H9 (cell line): ENCODE data around the gene CDC45. TPM values are rescaled to one million over a fixed set of nuclear protein-coding genes. Genes with fewer than 3 reads are reported as not detected.

Experiments
- DNase-seq: peaks from one replicate; pipeline ENCODE4 v3.0.0-alpha.2; 2017
- H2AFZ ChIP-seq: one replicate; pipeline ENCODE4 v1.6.1; 2013; ENCODE audit warnings: mild to moderate bottlenecking, low read length, control low read depth, moderate library complexity
- H2AK5ac ChIP-seq: 2 replicates; pipeline ENCODE4 v1.6.1; 2013; ENCODE audit warnings: low read length, control low read depth, mixed read lengths; ENCODE audit not compliant: insufficient read length
- H2BK120ac ChIP-seq: one replicate; pipeline ENCODE4 v1.6.1; 2013; ENCODE audit warnings: low read depth, mild to moderate bottlenecking, low read length, control low read depth, inconsistent platforms; ENCODE audit not compliant: poor library complexity, severe bottlenecking
- H2BK12ac ChIP-seq: 2 replicates; pipeline ENCODE4 v1.6.1; 2013; ENCODE audit warnings: low read length, control low read depth, mixed read lengths, low read depth; ENCODE audit not compliant: insufficient read length
- H2BK15ac ChIP-seq: 2 replicates; pipeline ENCODE4 v1.6.1; 2013; ENCODE audit warnings: low read depth, low read length, control low read depth
- H2BK20ac ChIP-seq: one replicate; pipeline ENCODE4 v1.6.1; 2013; ENCODE audit warnings: low read depth, mild to moderate bottlenecking, low read length, control low read depth, inconsistent platforms; ENCODE audit not compliant: poor library complexity, severe bottlenecking
- H2BK5ac ChIP-seq: 2 replicates; pipeline ENCODE4 v1.6.1; 2013; ENCODE audit warnings: low read length, control low read depth, mixed read lengths; ENCODE audit not compliant: insufficient read length
- H3K14ac ChIP-seq: 2 replicates; pipeline ENCODE4 v1.6.1; 2013; ENCODE audit warnings: low read length, control low read depth; ENCODE audit not compliant: insufficient read depth
- H3K18ac ChIP-seq: 2 replicates; pipeline ENCODE4 v1.6.1; 2013; ENCODE audit warnings: low read depth, mild to moderate bottlenecking, mixed read lengths, low read length, control low read depth; ENCODE audit not compliant: insufficient read length
- H3K23ac ChIP-seq: 2 replicates; pipeline ENCODE4 v1.6.1; 2013; ENCODE audit warnings: low read length, control low read depth, mixed read lengths, low read depth; ENCODE audit not compliant: insufficient read length
- H3K23me2 ChIP-seq: 2 replicates; pipeline ENCODE4 v1.6.1; 2013; ENCODE audit warnings: low read depth, mild to moderate bottlenecking, mixed read lengths, low read length, control low read depth; ENCODE audit not compliant: insufficient read length, poor library complexity, severe bottlenecking
- H3K27ac ChIP-seq: 2 replicates; pipeline ENCODE4 v1.5.1; 2013; ENCODE audit warnings: low read length, control low read depth, mixed read lengths, low read depth; ENCODE audit not compliant: insufficient read length
- H3K27me3 ChIP-seq: 2 replicates; pipeline ENCODE4 v1.6.1; 2013; ENCODE audit warnings: low read length, control low read depth, inconsistent platforms; ENCODE audit not compliant: insufficient read depth
- H3K4ac ChIP-seq: 2 replicates; pipeline ENCODE4 v1.6.1; 2013; ENCODE audit warnings: low read depth, mild to moderate bottlenecking, control low read depth, inconsistent platforms, low read length, moderate library complexity
- H3K4me1 ChIP-seq: 2 replicates; pipeline ENCODE4 v1.6.1; 2013; ENCODE audit warnings: low read length, control low read depth, inconsistent platforms; ENCODE audit not compliant: insufficient read depth
- H3K4me2 ChIP-seq: 2 replicates; pipeline ENCODE4 v1.6.1; 2013; ENCODE audit warnings: low read length, control low read depth, mixed read lengths; ENCODE audit not compliant: insufficient read length, insufficient read depth
- H3K56ac ChIP-seq: 2 replicates; pipeline ENCODE4 v1.6.1; 2013; ENCODE audit warnings: low read depth, mild to moderate bottlenecking, mixed read lengths, low read length, control low read depth; ENCODE audit not compliant: insufficient read length
- H3K79me1 ChIP-seq: 2 replicates; pipeline ENCODE4 v1.6.1; 2013; ENCODE audit warnings: low read depth, mild to moderate bottlenecking, moderate library complexity, low read length, control low read depth, inconsistent platforms; ENCODE audit not compliant: insufficient read depth, poor library complexity, severe bottlenecking
- H3K79me2 ChIP-seq: 2 replicates; pipeline ENCODE4 v1.6.1; 2013; ENCODE audit warnings: low read length, control low read depth, inconsistent platforms; ENCODE audit not compliant: insufficient read depth
- H3K9ac ChIP-seq: 2 replicates; pipeline ENCODE4 v1.6.1; 2013; ENCODE audit warnings: low read length, control low read depth, mixed read lengths; ENCODE audit not compliant: insufficient read length; ENCODE audit errors: extremely low read depth
- H3K9me3 ChIP-seq: one replicate; pipeline ENCODE4 v1.6.1; 2013; ENCODE audit warnings: low read depth, low read length, inconsistent platforms; ENCODE audit not compliant: control insufficient read depth
- H3T11ph ChIP-seq: one replicate; pipeline ENCODE4 v1.6.1; 2013; ENCODE audit warnings: mild to moderate bottlenecking, low read length, control low read depth, inconsistent platforms
- H4K20me1 ChIP-seq: one replicate; pipeline ENCODE4 v1.6.1; 2013; ENCODE audit not compliant: control insufficient read depth, insufficient read length, insufficient read depth
- H4K5ac ChIP-seq: 2 replicates; pipeline ENCODE4 v1.6.1; 2013; ENCODE audit warnings: low read depth, mild to moderate bottlenecking, mixed read lengths, low read length, control low read depth; ENCODE audit not compliant: insufficient read length
- H4K8ac ChIP-seq: replicated peaks from 2 replicates; pipeline ENCODE4 v1.6.1; 2013; ENCODE audit warnings: low read length, control low read depth, mixed read lengths, low read depth; ENCODE audit not compliant: insufficient read length
- H4K91ac ChIP-seq: 2 replicates; pipeline ENCODE4 v1.6.1; 2013; ENCODE audit warnings: low read depth, mild to moderate bottlenecking, moderate library complexity, mixed read lengths, low read length, control low read depth; ENCODE audit not compliant: insufficient read length
- H3K27ac Mint-ChIP-seq, 3 experiments: 2 replicates in 2 of 3; 3 replicates in 1 of 3; pipeline ENCODE4 v1.8.0; 2020 to 2021; ENCODE audit warnings: mixed read lengths in 3 of 3, mild to moderate bottlenecking in 1 of 3, moderate library complexity in 1 of 3
- H3K27me3 Mint-ChIP-seq: 2 replicates; pipeline ENCODE4 v1.8.0; 2021; ENCODE audit warnings: low read depth, mild to moderate bottlenecking, moderate library complexity, mixed read lengths
- H3K36me3 Mint-ChIP-seq, 3 experiments: 2 replicates in 2 of 3; 3 replicates in 1 of 3; pipeline ENCODE4 v1.8.0; 2020 to 2021; ENCODE audit warnings: low read depth in 3 of 3, mixed read lengths in 3 of 3; ENCODE audit not compliant: insufficient read depth in 1 of 3
- H3K4me1 Mint-ChIP-seq, 2 experiments: 2 replicates each; pipeline ENCODE4 v1.8.0; 2020; ENCODE audit warnings: mixed read lengths in 2 of 2
- H3K4me3 Mint-ChIP-seq, 2 experiments: 2 replicates in 1 of 2; 3 replicates in 1 of 2; pipeline ENCODE4 v1.8.0; 2020 to 2021; ENCODE audit warnings: mild to moderate bottlenecking in 2 of 2, mixed read lengths in 2 of 2, moderate library complexity in 1 of 2
- H3K9me3 Mint-ChIP-seq, 2 experiments: 2 replicates in 1 of 2; 3 replicates in 1 of 2; pipeline ENCODE4 v1.8.0; 2020; ENCODE audit warnings: mild to moderate bottlenecking in 2 of 2, mixed read lengths in 2 of 2, moderate library complexity in 1 of 2
- WGBS: extraction: QIAGEN DNeasy Blood & Tissue Kit; methylation state at CpG from one replicate; pipeline ENCODE4 v1.1.7; 2013; ENCODE audit warnings: missing lambda C conversion rate, low lambda C conversion rate, mixed read lengths; ENCODE audit not compliant: insufficient read length; ENCODE audit errors: extremely low coverage; 5-methylcytosine and 5-hydroxymethylcytosine counted together
- total RNA-seq: library from RNA; stranded (reverse); gene quantifications from 2 replicates; pipeline ENCODE4 v1.2.1, GENCODE V29; 2021
- TF ChIP-seq, protein P1 (sequence below): fragments of 200-600 bp; sonication (generic); conservative IDR thresholded peaks from 3 replicates; pipeline ENCODE4 v1.8.0; 2021; ENCODE audit warnings: antibody characterized with exemption, mild to moderate bottlenecking

Gene CDC45
- total RNA-seq, 1 experiment from 2014 or later: 35.7 TPM

DNA sequence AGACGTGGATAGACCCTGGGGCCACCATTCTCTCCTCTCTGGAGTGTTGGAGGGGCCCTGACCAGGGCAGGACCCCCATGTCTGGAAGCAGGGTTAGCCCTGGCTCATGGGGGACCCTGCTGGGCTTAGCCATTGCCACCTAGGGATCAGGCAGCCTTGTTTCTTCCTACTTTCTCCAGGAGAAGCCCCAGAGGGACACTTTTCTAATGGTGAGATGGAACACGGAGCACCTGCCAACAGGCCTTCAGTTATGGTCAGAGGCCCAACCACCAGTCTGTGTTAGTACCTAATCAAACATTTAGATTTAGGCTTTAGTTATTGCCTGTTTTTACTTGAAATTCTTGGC is 30.3 kb upstream of the CDC45 start:
- Histone ChIP-seq H3K4me1 (no peaks in the 10 kb centered on the region), H3K27me3 (no peaks in the 10 kb centered on the region; the same call in 1 of the 2 replicates), H2BK20ac (no peak overlapping the region), H2BK12ac (no peak overlapping the region), H3K18ac (no peak overlapping the region), H3K4me2 (no peak overlapping the region), H2BK120ac (no peak overlapping the region), H3K56ac (no peak overlapping the region), H3K79me2 (no peaks in the 10 kb centered on the region; the same call in 1 of the 2 replicates), H2BK5ac (no peak overlapping the region), H3K23me2 (peaks cover 9% of the 10 kb centered on the region), H4K5ac (no peak overlapping the region), H4K20me1 (peaks cover 2% of the 10 kb centered on the region), H3K79me1 (no peaks in the 10 kb centered on the region), H4K91ac (no peak overlapping the region), H3K4ac (no peak overlapping the region), H3K9me3 (no peaks in the 10 kb centered on the region), H3K23ac (no peak overlapping the region), H2AFZ (no peak overlapping the region), H2AK5ac (no peak overlapping the region), H4K8ac (no peak overlapping the region), H3T11ph (no peak overlapping the region), H3K9ac (no peak overlapping the region), H3K14ac (no peak overlapping the region), H3K27ac (no peak overlapping the region), H2BK15ac (no peak overlapping the region)
- Mint-ChIP-seq H3K4me3 (peak overlapping the region in 1 of 2 experiments; percentile 51; a peak in 3 of 5 replicates), H3K4me1 (peaks cover 16 to 18% of the 10 kb centered on the region in 2 experiments), H3K27me3 (peaks cover 19% of the 10 kb centered on the region), H3K27ac (no peak overlapping the region), H3K9me3 (no peaks in the 10 kb centered on the region; a peak in 1 of 5 replicates), H3K36me3 (peaks cover 14 to 66% (median 45%) of the 10 kb centered on the region in 3 experiments)
- no peak for DNase-seq
- no CpG with 5 or more reads among the region's 2 CpGs for WGBS
- TF ChIP-seq, protein P1, sequence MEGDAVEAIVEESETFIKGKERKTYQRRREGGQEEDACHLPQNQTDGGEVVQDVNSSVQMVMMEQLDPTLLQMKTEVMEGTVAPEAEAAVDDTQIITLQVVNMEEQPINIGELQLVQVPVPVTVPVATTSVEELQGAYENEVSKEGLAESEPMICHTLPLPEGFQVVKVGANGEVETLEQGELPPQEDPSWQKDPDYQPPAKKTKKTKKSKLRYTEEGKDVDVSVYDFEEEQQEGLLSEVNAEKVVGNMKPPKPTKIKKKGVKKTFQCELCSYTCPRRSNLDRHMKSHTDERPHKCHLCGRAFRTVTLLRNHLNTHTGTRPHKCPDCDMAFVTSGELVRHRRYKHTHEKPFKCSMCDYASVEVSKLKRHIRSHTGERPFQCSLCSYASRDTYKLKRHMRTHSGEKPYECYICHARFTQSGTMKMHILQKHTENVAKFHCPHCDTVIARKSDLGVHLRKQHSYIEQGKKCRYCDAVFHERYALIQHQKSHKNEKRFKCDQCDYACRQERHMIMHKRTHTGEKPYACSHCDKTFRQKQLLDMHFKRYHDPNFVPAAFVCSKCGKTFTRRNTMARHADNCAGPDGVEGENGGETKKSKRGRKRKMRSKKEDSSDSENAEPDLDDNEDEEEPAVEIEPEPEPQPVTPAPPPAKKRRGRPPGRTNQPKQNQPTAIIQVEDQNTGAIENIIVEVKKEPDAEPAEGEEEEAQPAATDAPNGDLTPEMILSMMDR: no peak
